Measurements from ENCODE around the gene LETM1. TPM values are rescaled to one million over a fixed set of nuclear protein-coding genes. Genes with fewer than 3 reads are reported as not detected.
A peak's percentile ranks its signal among the peaks of the same experiment; 100 is the strongest.

LETM1 gene
- total and polyA plus RNA-seq, 2 of the 13 experiments (the other 11 are each of a cell fraction or from before 2014, with no cell fraction given), result 9.7 to 41.6 TPM

GRCh38 chr4:1776521-1777161, 79.3 kb downstream of the LETM1 start (continued):
- TF ChIP-seq REST (IDR thresholded peaks at IDR 0.05; ENCODE audit: borderline replicate concordance in 1 of 2, low read depth in 1 of 2, low read length in 2 of 2) (no peak), ZNF788 (CRISPR knock-in tag; IDR thresholded peaks at IDR 0.05; ENCODE audit: borderline replicate concordance) (peak; percentile 45; the same call in 1 of the 2 replicates), KIAA2018 (CRISPR knock-in tag; IDR thresholded peaks at IDR 0.05; ENCODE audit: borderline replicate concordance) (no peak), ZGPAT (CRISPR knock-in tag; IDR thresholded peaks at IDR 0.05) (peak; percentile 80; the same call in 1 of the 2 replicates), BCL3 (CRISPR knock-in tag; IDR thresholded peaks at IDR 0.05) (peak; percentile 60; the same call in 1 of the 2 replicates), ZNF879 (CRISPR knock-in tag; IDR thresholded peaks at IDR 0.05) (no peak), CHD4 (IDR thresholded peaks at IDR 0.05; ENCODE audit: borderline replicate concordance, low read length) (no peak), TOPORS (CRISPR knock-in tag; IDR thresholded peaks at IDR 0.05) (peak; percentile 43; the same call in 1 of the 2 replicates), ZBTB20 (CRISPR knock-in tag; IDR thresholded peaks at IDR 0.05; ENCODE audit: borderline replicate concordance, low read depth) (peak; percentile 72; the same call in 1 of the 2 replicates), ZBTB33 (CRISPR knock-in tag; IDR thresholded peaks at IDR 0.05) (peak; percentile 16; the same call in 1 of the 2 replicates)
